Fibroblast of the aortic adventitia (primary cell): ENCODE data around the gene GGA1. TPM values are rescaled to one million over a fixed set of nuclear protein-coding genes. Genes with fewer than 3 reads are reported as not detected.

Source experiments
- DNase-seq: peaks from one replicate; pipeline ENCODE4 v3.0.0-alpha.2; 2010; ENCODE audit warnings: low read depth
- H3K4me3 ChIP-seq: 2 replicates; pipeline ENCODE4 v1.5.1; 2011; ENCODE audit warnings: low read depth, mild to moderate bottlenecking, control low read depth, low read length, moderate library complexity
- CTCF ChIP-seq: IDR thresholded peaks from 2 replicates; pipeline ENCODE4 v1.5.1; 2011; ENCODE audit warnings: mild to moderate bottlenecking, low read length, control low read depth, inconsistent platforms; ENCODE audit not compliant: insufficient read depth
- total RNA-seq: library from RNA; depleted of rRNA; stranded (reverse); fragments of >200 nt; gene quantifications from 2 replicates; pipeline ENCODE4 v1.2.3, GENCODE V29; 2012; ENCODE audit warnings: low replicate concordance

The GGA1 gene
- total RNA-seq, 1 donor, result 35.0 TPM

- no peak for TF ChIP-seq CTCF
- H3K4me3 ChIP-seq, result peak overlapping the region; percentile 88
- DNase-seq, result no peak
Measured at GRCh38 chr22:37562049-37562875, 46.4 kb upstream of the GGA1 start.

- no peak for TF ChIP-seq CTCF
- peak; percentile 94 for DNase-seq
- H3K4me3 ChIP-seq, result peak overlapping the region; percentile 47
Measured at GRCh38 chr22:37563153-37564081, 45.2 kb upstream of the GGA1 start.

- peak overlapping the region; percentile 47 for H3K4me3 ChIP-seq
- TF ChIP-seq CTCF, result no peak
- peak; percentile 57 for DNase-seq
Measured at GRCh38 chr22:37564111-37564711, 44.4 kb upstream of the GGA1 start.

GRCh38 chr22:37565830-37566229, 42.8 kb upstream of the GGA1 start:
- no peak for DNase-seq

GRCh38 chr22:37566329-37566837, 42.3 kb upstream of the GGA1 start:
- TF ChIP-seq CTCF, result no peak
- DNase-seq, result no peak
- H3K4me3 ChIP-seq, result no peak overlapping the region

More at GRCh38 chr22:37565830-37566229, 42.8 kb upstream of the GGA1 start:
- TF ChIP-seq CTCF, result no peak
- H3K4me3 ChIP-seq, result no peak overlapping the region
